ENCODE measurements around the gene RHEB.

The RHEB gene

DNA sequence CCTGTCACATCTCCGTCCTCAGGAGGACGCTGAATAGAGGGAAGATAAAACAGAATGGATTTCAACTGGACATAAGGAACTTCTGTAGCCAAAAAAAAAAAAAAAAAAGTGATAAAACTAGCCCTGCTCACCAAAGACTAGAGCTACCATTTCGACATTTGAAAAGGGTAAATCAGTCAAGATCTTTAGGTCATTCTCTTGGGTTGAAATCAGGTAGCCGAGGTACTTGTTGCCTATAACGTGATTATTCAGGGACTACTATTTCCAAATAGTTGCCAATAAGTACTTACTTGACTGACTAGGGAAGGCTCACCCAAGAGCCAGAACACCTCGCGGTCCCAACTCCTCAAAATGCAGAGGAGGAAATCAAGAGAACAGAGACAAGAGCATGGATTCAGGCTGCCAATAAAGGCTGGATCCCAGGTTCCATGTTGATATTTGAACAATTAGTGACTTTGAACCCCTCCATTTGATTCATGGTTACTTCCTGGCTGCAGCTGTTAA lies 2.0 kb downstream of the RHEB start:
- no peaks in the 10 kb centered on the region for H3K9me3 Mint-ChIP-seq

DNA sequence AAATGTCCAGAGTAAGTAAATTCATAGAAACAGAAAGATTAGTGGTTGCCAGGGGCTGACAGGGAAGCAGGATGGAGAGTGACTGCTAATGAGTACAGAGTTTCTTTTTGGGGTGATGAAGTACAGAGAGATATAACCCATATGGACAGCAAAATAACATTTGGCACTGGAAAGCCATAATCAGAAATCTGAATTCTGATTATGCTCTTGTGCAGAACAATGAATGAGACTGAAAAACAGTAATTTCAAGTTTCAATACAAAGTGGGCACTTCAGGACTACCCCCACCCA lies 4.5 kb downstream of the RHEB start:
- Mint-ChIP-seq H3K4me3 (peak overlapping the region in 1 of 2 donors; percentile 36), H3K4me1 (peaks cover 33 to 63% of the 10 kb centered on the region in 2 donors), H3K9me3 (no peaks in the 10 kb centered on the region), H3K27ac (peak overlapping the region; percentile 48), H3K27me3 (no peaks in the 10 kb centered on the region), H3K36me3 (peaks cover 12 to 30% of the 10 kb centered on the region in 2 donors)
- DNase-seq: no peak
- ATAC-seq (replicated peaks): no peak

More for the DNA sequence above, 2.0 kb downstream of the RHEB start:
- H3K36me3 Mint-ChIP-seq: peaks cover 12 to 27% of the 10 kb centered on the region in 2 donors
- ATAC-seq (replicated peaks) (no peak), DNase-seq (no peak)
- H3K27ac Mint-ChIP-seq: peak overlapping the region; percentile 94
- H3K27me3 Mint-ChIP-seq: no peaks in the 10 kb centered on the region
- peak overlapping the region; percentile 85 to 92 for H3K4me3 Mint-ChIP-seq
- H3K4me1 Mint-ChIP-seq: peaks cover 27 to 46% of the 10 kb centered on the region in 2 donors

DNA sequence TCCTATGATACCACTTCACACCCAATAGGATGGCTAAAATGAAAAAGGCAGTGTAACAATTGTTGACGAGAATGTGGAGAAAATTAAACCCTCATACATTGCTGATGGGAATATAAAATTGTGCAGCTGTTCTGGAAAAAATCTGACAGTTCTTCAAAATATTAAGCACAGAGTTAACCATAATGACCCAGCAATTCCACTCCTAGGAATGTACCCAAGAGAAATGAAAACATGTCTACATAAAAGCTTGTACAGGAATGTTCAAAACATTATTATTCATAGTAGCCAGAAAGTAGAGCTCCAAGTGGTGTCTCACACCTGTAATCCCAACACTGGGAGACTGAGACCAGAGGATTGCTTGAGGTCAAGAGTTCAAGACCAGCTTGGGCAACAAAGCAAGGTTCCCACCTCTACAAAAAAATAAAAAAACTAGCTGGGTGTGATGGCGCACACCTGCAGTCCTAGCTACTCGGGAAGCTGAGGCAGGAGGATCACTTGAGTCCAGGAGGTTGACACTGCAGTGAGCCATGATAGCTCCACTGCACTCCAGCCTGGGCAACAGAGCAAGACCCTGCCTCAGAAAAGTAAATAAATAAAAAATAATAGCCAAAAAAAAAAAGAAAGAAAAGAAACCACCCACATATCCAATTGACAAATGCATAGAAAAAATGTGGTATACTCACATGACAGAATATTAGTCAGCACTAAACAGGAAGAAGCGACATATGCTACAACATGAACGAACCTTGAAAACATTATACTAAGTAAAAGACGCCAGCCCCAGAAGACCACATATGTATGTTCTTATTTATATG lies 5.0 kb downstream of the RHEB start:
- H3K27me3 Mint-ChIP-seq: no peaks in the 10 kb centered on the region
- H3K9me3 Mint-ChIP-seq: no peaks in the 10 kb centered on the region
- H3K4me3 Mint-ChIP-seq: peak overlapping the region in 1 of 2 donors; percentile 36
- H3K36me3 Mint-ChIP-seq: peaks cover 12 to 30% of the 10 kb centered on the region in 2 donors
- DNase-seq: no peak
- H3K27ac Mint-ChIP-seq: peak overlapping the region; percentile 48
- peaks cover 34 to 65% of the 10 kb centered on the region in 2 donors for H3K4me1 Mint-ChIP-seq
- no peak for ATAC-seq (replicated peaks)

DNA sequence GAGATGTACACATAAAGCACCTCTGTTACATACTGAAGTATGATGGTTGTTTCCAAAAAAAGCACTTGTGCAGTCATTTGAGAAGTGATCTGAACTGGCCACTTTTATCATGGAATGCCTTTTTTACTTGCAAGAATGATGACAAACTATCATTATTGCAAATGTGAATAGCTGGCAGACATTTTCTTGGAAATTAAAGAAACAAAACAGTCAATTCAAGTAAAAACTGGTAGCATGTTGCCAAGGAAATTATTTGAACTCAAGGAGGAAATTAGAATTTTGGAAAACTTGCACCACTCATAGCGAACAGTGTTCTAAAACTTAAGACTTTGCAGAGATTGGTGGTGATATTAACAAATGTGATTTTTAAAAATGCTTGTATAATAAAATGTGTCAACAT lies 6.6 kb downstream of the RHEB start:
- Mint-ChIP-seq H3K36me3 (peaks cover 12 to 32% of the 10 kb centered on the region in 2 donors), H3K27me3 (no peaks in the 10 kb centered on the region), H3K9me3 (no peaks in the 10 kb centered on the region), H3K4me1 (peaks cover 38 to 67% of the 10 kb centered on the region in 2 donors), H3K27ac (no peak overlapping the region), H3K4me3 (no peak overlapping the region)
- ATAC-seq (replicated peaks) (no peak), DNase-seq (no peak)

DNA sequence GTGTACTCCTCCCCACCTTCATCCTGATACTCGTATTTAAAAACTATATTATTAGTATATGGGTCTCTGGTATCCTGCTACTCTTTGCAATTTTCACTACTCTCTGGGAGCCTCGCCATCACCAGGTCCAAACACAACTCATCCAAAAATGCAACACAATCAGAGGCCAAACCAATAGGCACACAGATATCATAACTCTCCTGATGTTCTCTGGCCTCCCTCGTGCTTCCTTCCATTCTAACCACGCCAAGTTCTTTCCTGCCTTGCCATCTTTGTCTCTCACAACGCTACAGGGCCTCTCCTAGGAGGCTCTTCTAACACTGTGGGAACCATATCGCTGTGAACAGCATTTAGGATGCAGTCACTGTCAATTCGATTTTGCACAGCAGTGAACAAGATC lies 7.3 kb downstream of the RHEB start:
- Mint-ChIP-seq H3K4me1 (peaks cover 34 to 67% of the 10 kb centered on the region in 2 donors), H3K9me3 (no peaks in the 10 kb centered on the region), H3K36me3 (peaks cover 12 to 27% of the 10 kb centered on the region in 2 donors), H3K4me3 (no peak overlapping the region), H3K27me3 (no peaks in the 10 kb centered on the region), H3K27ac (no peak overlapping the region)
- DNase-seq: no peak
- no peak for ATAC-seq (replicated peaks)

DNA sequence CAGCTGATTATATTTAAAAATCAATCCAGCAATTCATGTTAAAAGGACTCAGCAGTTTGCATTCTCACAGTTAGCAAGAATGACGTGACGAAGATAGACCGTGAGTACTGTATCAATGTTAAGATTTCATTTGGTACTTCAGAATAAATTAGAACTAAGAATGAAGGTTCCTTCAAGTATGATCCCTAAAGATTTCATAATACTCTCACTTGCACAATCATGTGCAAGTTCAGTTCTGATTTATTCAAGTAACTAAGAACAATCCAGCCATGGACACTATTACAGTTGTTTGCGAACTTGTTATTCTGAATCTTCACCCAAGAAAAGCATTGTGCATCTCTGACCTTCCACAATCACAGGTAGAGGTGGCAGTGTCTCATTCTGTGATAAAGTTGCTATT lies 7.7 kb downstream of the RHEB start:
- DNase-seq: no peak
- no peak overlapping the region for H3K27ac Mint-ChIP-seq
- H3K36me3 Mint-ChIP-seq: peaks cover 11 to 24% of the 10 kb centered on the region in 2 donors
- H3K9me3 Mint-ChIP-seq: no peaks in the 10 kb centered on the region
- H3K27me3 Mint-ChIP-seq: no peaks in the 10 kb centered on the region
- H3K4me1 Mint-ChIP-seq: peaks cover 37 to 67% of the 10 kb centered on the region in 2 donors
- H3K4me3 Mint-ChIP-seq: no peak overlapping the region
- ATAC-seq (replicated peaks): no peak

DNA sequence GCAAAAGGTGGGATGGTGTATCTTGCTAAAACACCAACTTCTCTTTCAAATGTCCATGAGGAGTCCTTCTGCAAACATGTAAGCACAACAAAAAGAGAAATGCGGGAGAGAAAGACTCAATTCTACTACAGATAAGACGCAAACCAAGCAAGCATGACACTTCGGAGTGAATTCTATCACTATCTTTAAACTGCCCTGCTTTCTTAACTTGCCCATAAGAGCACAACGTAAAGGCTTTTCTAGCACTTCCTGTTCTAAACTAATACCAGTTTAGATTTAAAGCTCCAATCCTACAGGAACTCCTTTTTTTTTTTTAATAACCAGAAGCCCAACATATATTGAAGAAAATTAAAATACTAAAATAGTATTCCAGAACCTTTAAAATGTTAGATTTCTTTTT lies 8.4 kb downstream of the RHEB start:
- no peak for ATAC-seq (replicated peaks)
- no peak for DNase-seq
- H3K27ac Mint-ChIP-seq: peak overlapping the region; percentile 33
- no peak overlapping the region for H3K4me3 Mint-ChIP-seq
- peaks cover 37 to 64% of the 10 kb centered on the region in 2 donors for H3K4me1 Mint-ChIP-seq
- H3K27me3 Mint-ChIP-seq: no peaks in the 10 kb centered on the region
- peaks cover 8 to 22% of the 10 kb centered on the region in 2 donors for H3K36me3 Mint-ChIP-seq
- no peaks in the 10 kb centered on the region for H3K9me3 Mint-ChIP-seq

DNA sequence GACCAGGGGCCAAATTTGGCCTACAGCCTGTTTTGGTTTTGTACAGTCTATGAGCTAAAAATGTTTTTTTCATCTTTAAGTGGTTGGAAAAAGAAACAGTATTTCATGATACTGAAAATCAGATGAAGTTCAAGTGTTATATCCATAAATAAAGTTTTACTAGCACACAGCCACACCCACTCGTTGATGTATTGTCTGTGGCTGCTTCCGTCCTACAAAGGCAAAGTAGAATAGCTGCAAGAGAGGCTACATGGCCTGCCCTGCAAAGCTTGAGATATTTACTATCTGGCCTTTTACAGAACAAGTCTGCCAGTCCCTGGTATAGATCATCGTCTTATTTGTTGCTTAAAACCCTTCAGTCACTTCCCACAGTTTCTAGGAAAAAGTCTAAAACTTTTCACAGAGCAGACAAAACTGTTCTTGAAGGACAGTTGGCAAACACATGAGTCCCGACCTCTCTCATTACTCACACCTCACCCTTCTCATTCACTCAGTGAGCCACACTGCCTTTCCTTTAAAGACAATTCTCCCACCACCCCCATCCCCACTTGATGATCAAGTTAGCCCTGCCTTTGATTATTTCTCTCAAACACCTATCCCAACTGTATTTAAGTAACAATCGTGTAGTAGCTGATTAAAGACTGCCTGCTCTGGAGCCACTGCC lies 9.9 kb downstream of the RHEB start:
- Mint-ChIP-seq H3K27ac (no peak overlapping the region), H3K4me3 (no peak overlapping the region), H3K27me3 (no peaks in the 10 kb centered on the region), H3K9me3 (no peaks in the 10 kb centered on the region), H3K4me1 (peaks cover 30 to 62% of the 10 kb centered on the region in 2 donors), H3K36me3 (peaks cover 0 to 17% of the 10 kb centered on the region in 2 donors)
- no peak for ATAC-seq (replicated peaks)
- no peak for DNase-seq

DNA sequence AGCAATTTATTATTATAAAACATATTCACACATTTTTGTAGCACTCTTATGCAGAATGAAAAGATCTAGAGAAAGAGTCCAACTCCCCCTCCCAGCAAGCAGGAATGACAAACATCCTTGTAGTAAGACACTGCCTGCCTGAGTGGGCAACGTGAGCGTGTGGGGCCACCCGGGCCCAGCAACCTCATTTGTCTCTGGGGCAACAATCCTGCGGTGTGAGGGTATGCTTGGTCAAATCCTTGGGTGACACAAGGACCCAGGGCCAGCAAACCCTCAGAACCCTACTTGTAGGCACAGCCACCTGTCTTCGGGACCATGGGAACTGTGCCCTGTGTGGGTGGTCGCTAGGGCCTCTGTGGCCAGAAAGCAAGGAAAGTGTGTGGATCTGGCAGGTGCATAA lies 10.7 kb downstream of the RHEB start:
- peaks cover 27 to 60% of the 10 kb centered on the region in 2 donors for H3K4me1 Mint-ChIP-seq
- DNase-seq (no peak), ATAC-seq (replicated peaks) (no peak)
- H3K4me3 Mint-ChIP-seq: no peak overlapping the region
- H3K27ac Mint-ChIP-seq: no peak overlapping the region
- no peaks in the 10 kb centered on the region for H3K9me3 Mint-ChIP-seq
- H3K36me3 Mint-ChIP-seq: peaks cover 0 to 13% of the 10 kb centered on the region in 2 donors
- H3K27me3 Mint-ChIP-seq: no peaks in the 10 kb centered on the region

DNA sequence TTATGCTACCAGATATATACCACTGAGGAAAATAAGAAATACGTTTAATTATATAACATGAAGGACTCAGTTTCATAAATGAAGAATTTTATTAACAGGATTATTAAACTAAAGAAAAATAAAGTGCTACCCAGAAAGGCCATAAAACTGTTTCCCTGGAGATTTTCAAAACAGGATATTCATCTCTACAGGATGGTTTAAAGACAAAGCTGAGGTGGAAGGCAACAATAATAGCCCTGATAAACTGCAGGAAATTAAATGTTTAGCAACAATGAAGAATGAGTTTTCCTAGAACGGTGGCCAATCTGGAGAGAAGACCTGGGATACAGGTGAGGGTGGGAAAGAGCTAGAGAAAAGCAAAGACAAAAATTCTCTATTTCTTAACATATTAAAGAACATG lies 11.9 kb downstream of the RHEB start:
- Mint-ChIP-seq H3K36me3 (peaks cover 0 to 15% of the 10 kb centered on the region in 2 donors), H3K4me1 (peaks cover 27 to 66% of the 10 kb centered on the region in 2 donors), H3K4me3 (no peak overlapping the region), H3K27ac (no peak overlapping the region), H3K9me3 (no peaks in the 10 kb centered on the region), H3K27me3 (no peaks in the 10 kb centered on the region)
- ATAC-seq (replicated peaks): no peak
- no peak for DNase-seq

DNA sequence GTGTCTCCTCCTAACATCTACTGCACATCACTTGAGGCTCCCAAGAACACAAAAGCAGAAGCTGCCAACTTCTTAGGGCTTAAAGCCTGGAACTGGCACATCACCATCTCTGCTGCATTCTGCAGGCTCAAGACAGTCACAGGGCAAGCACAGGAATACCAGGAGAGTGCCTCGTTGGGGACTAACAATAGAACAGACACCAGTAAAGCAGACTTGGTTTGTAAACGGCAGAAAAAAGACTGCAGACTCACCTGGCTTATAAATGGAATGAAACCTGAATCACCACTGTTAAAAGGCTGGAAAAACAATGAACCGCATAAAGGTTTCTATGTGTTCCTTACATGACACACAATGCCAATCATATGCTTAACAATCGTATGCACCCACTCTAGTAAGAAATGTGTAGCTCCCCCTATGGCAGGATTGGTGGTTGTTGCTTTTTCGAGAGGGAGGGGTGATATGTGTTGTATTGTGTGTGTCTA lies 12.8 kb downstream of the RHEB start:
- Mint-ChIP-seq H3K4me1 (peaks cover 24 to 63% of the 10 kb centered on the region in 2 donors), H3K27me3 (no peaks in the 10 kb centered on the region), H3K9me3 (no peaks in the 10 kb centered on the region), H3K36me3 (peaks cover 0 to 15% of the 10 kb centered on the region in 2 donors), H3K27ac (no peak overlapping the region), H3K4me3 (no peak overlapping the region)
- no peak for ATAC-seq (replicated peaks)
- no peak for DNase-seq

DNA sequence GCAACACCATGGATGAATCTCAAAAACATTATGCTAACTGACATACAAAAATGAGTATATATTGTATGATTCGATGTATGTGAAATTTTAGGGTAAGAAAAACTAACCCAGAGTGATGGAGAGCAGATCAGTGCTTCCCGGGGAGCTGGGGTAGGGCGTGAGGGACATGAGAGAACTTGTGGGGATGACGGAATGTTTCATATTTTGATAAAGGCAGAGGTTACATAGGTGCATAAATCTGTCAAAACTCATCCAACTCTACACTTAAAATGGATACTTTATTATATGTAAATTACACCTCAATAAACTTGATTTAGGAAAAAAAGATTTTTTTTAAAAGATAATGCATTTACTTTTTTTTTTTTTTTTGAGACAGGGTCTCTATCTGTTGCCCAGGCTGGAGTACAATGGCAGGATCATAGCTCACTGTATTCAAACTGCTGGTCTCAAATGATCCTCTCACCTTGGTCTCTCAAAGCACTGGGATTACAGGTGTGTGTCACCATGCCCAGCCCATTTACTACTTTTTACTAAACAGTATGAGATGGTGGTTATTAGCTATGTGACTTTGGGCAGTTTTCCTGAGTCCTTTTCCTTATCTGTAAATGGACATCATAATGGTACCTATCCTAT lies 13.7 kb downstream of the RHEB start:
- DNase-seq: no peak
- Mint-ChIP-seq H3K4me1 (peaks cover 25 to 66% of the 10 kb centered on the region in 2 donors), H3K27me3 (no peaks in the 10 kb centered on the region), H3K36me3 (peaks cover 5 to 16% of the 10 kb centered on the region in 2 donors), H3K4me3 (no peak overlapping the region), H3K9me3 (no peaks in the 10 kb centered on the region), H3K27ac (no peak overlapping the region)
- no peak for ATAC-seq (replicated peaks)

DNA sequence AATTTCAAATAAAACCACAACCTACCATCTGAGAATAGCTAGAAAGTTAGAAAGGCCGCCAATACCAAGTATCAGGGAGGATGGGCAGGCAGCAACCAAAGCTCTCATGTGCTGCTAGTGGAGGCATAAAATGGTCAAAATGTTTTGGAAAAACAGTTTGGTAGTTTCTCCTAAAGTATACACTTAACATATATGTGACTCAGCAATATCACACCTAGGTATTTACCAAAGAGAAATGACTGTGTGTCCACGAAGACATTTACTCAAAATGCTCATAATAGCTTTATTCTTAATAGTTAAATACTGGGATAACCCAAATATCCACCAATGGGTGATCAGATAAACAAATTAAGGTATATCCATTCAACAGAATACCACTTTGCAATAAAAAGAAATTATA lies 14.3 kb downstream of the RHEB start:
- H3K36me3 Mint-ChIP-seq: peaks cover 5 to 20% of the 10 kb centered on the region in 2 donors
- no peaks in the 10 kb centered on the region for H3K27me3 Mint-ChIP-seq
- no peak overlapping the region for H3K27ac Mint-ChIP-seq
- H3K4me3 Mint-ChIP-seq: no peak overlapping the region
- DNase-seq (no peak), ATAC-seq (replicated peaks) (no peak)
- no peaks in the 10 kb centered on the region for H3K9me3 Mint-ChIP-seq
- H3K4me1 Mint-ChIP-seq: peaks cover 25 to 66% of the 10 kb centered on the region in 2 donors

DNA sequence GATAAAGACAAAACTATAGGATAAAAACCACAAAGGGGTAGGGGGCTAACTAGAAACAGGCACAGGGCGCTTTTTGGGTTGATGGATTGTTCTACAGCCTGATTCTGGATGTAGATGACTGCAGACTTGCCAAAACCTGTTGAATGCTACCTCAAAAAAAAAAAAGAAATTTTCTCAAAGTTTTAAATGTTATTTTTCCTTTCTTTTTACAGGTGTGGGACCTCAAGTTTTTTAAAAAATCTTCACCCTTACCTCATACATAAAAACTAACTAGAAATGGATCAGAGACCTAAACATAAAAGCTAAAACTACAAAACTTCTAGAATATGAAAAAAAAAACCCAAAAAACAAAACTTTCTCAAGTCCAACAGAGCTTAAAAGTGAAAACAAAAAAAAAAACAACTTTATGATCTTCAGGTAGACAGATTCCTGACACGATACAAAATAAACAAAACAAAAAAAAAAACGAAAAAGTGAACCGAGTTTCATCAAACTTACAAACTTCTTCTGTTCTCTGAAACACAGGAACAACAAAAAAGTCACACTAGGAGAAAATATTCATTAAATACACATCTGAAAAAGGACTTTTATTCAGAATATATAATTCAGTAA lies 14.9 kb downstream of the RHEB start:
- ATAC-seq (replicated peaks) (no peak), DNase-seq (no peak)
- peaks cover 25 to 66% of the 10 kb centered on the region in 2 donors for H3K4me1 Mint-ChIP-seq
- no peak overlapping the region for H3K4me3 Mint-ChIP-seq
- peaks cover 5 to 23% of the 10 kb centered on the region in 2 donors for H3K36me3 Mint-ChIP-seq
- H3K27ac Mint-ChIP-seq: no peak overlapping the region
- H3K9me3 Mint-ChIP-seq: no peaks in the 10 kb centered on the region
- H3K27me3 Mint-ChIP-seq: no peaks in the 10 kb centered on the region

All from stimulated activated naive B cell treated with anti-CD40 and anti-IgM and Interleukin-4, amounts not matched to agents 10 μg/mL and 1 μg/mL and 100 μg/mL, for 72 hours (primary cell).